ENCODE measurements around the gene R3HDM1. TPM values are rescaled to one million over a fixed set of nuclear protein-coding genes. Genes with fewer than 3 reads are reported as not detected.

The R3HDM1 gene
- total and polyA plus RNA-seq, 2 of the 4 experiments (the other 2 are of a cell fraction), result 5.9 to 38.1 TPM

- no peak overlapping the region for H3K18ac ChIP-seq (ENCODE audit: low read depth, low read length)
- no peak overlapping the region for H4K5ac ChIP-seq (ENCODE audit: low read depth, low read length)
- BruUV-seq (replicated peaks), result no TSS peak
- no peak overlapping the region for H4K91ac ChIP-seq (ENCODE audit: insufficient read depth, low read depth, low read length)
- H2BK15ac ChIP-seq (ENCODE audit: low read depth, low read length), result no peak overlapping the region
- no peak overlapping the region for H2AK9ac ChIP-seq (replicated peaks; ENCODE audit: low read depth, low read length, poor library complexity)
- no peak overlapping the region for H4K8ac ChIP-seq (ENCODE audit: low read depth in 2 of 2, low read length in 2 of 2)
- H3K36me3 ChIP-seq (ENCODE audit: control insufficient read depth, insufficient read depth, low read length), result no peaks in the 10 kb centered on the region
- H3K4me3 ChIP-seq (ENCODE audit: insufficient read depth, low read depth, low read length), result no peak overlapping the region
- in situ Hi-C loops (cut with MboI; ENCODE audit: low sequenced_read_pairs) (no loop called here), dilution Hi-C loops (cut with HindIII; ENCODE audit: low sequenced_read_pairs, unreplicated experiment) (no loop called here), intact Hi-C loops (cut with micrococcal nuclease) (no loop called here)
- peaks cover 2% of the 10 kb centered on the region; the same call in 1 of the 2 replicates for H3K4me1 ChIP-seq (ENCODE audit: control insufficient read depth, insufficient read depth, low read length)
- no peak overlapping the region for H2BK20ac ChIP-seq (ENCODE audit: low read depth, low read length)
- H2BK120ac ChIP-seq (ENCODE audit: low read depth, low read length), result no peak overlapping the region
- H3K9me1 ChIP-seq (ENCODE audit: insufficient read depth, low read length), result no peaks in the 10 kb centered on the region
- H2AK5ac ChIP-seq (ENCODE audit: low read depth, low read length), result no peak overlapping the region
- POLR2A ChIA-PET (ENCODE audit: unreplicated experiment), result no interaction called here
- no CpG with 5 or more reads among the region's 2 CpGs for WGBS, 2 experiments (ENCODE audit: extremely low coverage in 2 of 2, insufficient read length in 1 of 2)
- H3K27ac ChIP-seq (ENCODE audit: insufficient read depth, low read length), result no peak overlapping the region
- H3K56ac ChIP-seq (ENCODE audit: extremely low read depth, insufficient read depth, low read length), result no peak overlapping the region
- no peak overlapping the region for H3K4ac ChIP-seq (ENCODE audit: low read depth, low read length)
- no peak overlapping the region for H3K23ac ChIP-seq (ENCODE audit: low read depth, low read length)
- DNase-seq, result no peak
- CTCF ChIA-PET, result no interaction called here
- H2AFZ ChIP-seq (replicated peaks; ENCODE audit: low read length, poor library complexity), result no peak overlapping the region
- no peak for ATAC-seq (ENCODE audit: low read depth)
- no peak for TF ChIP-seq RAD21 (IDR thresholded peaks at IDR 0.05; ENCODE audit: low read length)
- TF ChIP-seq USF2 (IDR thresholded peaks at IDR 0.05; ENCODE audit: low read depth, low read length), result no peak
- no peak for TF ChIP-seq RFX5 (IDR thresholded peaks at IDR 0.05; ENCODE audit: low read depth, low read length)
- TF ChIP-seq RCOR1 (IDR thresholded peaks at IDR 0.05; ENCODE audit: insufficient replicate concordance, low read length), result no peak
- no peak for TF ChIP-seq MXI1 (IDR thresholded peaks at IDR 0.05; ENCODE audit: borderline replicate concordance, low read depth, low read length)
- TF ChIP-seq BHLHE40 (IDR thresholded peaks at IDR 0.05; ENCODE audit: low read depth, low read length), result no peak
- TF ChIP-seq MAFK (IDR thresholded peaks at IDR 0.05; ENCODE audit: low read depth, low read length), result no peak
- TF ChIP-seq MAZ (IDR thresholded peaks at IDR 0.05; ENCODE audit: borderline replicate concordance, low read depth, low read length), result no peak
- no peak for TF ChIP-seq NFE2L2 (IDR thresholded peaks at IDR 0.05; ENCODE audit: low read depth, low read length)
- TF ChIP-seq CHD1 (IDR thresholded peaks at IDR 0.05; ENCODE audit: low read depth, low read length), result no peak
- TF ChIP-seq SMC3 (IDR thresholded peaks at IDR 0.05; ENCODE audit: low read depth, low read length), result no peak
- no peak for TF ChIP-seq POLR2A (IDR thresholded peaks at IDR 0.05; ENCODE audit: low read depth, low read length)
- TF ChIP-seq, protein P1, sequence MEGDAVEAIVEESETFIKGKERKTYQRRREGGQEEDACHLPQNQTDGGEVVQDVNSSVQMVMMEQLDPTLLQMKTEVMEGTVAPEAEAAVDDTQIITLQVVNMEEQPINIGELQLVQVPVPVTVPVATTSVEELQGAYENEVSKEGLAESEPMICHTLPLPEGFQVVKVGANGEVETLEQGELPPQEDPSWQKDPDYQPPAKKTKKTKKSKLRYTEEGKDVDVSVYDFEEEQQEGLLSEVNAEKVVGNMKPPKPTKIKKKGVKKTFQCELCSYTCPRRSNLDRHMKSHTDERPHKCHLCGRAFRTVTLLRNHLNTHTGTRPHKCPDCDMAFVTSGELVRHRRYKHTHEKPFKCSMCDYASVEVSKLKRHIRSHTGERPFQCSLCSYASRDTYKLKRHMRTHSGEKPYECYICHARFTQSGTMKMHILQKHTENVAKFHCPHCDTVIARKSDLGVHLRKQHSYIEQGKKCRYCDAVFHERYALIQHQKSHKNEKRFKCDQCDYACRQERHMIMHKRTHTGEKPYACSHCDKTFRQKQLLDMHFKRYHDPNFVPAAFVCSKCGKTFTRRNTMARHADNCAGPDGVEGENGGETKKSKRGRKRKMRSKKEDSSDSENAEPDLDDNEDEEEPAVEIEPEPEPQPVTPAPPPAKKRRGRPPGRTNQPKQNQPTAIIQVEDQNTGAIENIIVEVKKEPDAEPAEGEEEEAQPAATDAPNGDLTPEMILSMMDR (conservative IDR thresholded peaks at IDR 0.05; ENCODE audit: low read depth, low read length), result no peak
- no peak for TF ChIP-seq CEBPB (IDR thresholded peaks at IDR 0.05; ENCODE audit: low read depth, low read length)
- no peak for TF ChIP-seq FOS (IDR thresholded peaks at IDR 0.05; ENCODE audit: low read depth, low read length)
- no peaks in the 10 kb centered on the region for H4K20me1 ChIP-seq (ENCODE audit: insufficient read depth, low read length)
- no peak overlapping the region for H3K4me2 ChIP-seq (ENCODE audit: low read depth, low read length)
- H3K79me1 ChIP-seq (ENCODE audit: low read depth in 1 of 2, low read length in 2 of 2), result no peaks in the 10 kb centered on the region
- no peak overlapping the region for H2BK5ac ChIP-seq (ENCODE audit: low read depth, low read length, poor library complexity, severe bottlenecking)
- H3K9ac ChIP-seq (ENCODE audit: low read depth, low read length), result no peak overlapping the region
- H3K9me3 ChIP-seq (ENCODE audit: control insufficient read depth, insufficient read depth, low read length), result no peaks in the 10 kb centered on the region
- no peak overlapping the region for H3K14ac ChIP-seq (replicated peaks; ENCODE audit: low read depth, low read length)
- H3K27me3 ChIP-seq (ENCODE audit: control insufficient read depth, insufficient read depth, low read length), result no peaks in the 10 kb centered on the region
Observed at GRCh38 chr2:135494917-135495316, 36.4 kb upstream of the R3HDM1 start.
